ENCODE data around the gene CHSY3. TPM values are rescaled to one million over a fixed set of nuclear protein-coding genes. Genes with fewer than 3 reads are reported as not detected.

The CHSY3 gene
- total and polyA plus RNA-seq, 4 donors = 3.5 to 32.5 (median 14.8) TPM

DNA sequence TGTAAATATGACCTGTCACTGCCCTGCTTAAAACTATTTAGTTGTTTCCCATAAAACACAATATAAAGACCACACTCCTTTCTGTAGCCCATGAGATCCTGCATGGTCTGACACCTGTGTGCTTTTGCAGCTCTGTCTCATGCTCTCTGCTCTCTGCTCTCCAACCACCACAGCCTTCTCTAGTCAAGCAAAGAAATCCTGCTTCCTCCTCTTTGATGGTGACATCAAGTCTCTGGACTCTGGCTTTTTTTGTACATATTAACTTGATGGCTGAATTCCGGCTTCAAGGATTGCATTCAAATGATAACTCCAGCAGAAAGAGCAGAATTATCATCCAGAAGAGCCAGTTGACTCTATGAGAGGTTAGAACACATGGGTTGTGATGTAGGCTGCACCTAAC lies 58.2 kb downstream of the CHSY3 start:
- no peak for ATAC-seq (ENCODE audit: low FRiP score)
- Histone ChIP-seq H3K27me3 (ENCODE audit: control insufficient read depth in 1 of 2, insufficient read depth in 2 of 2, low read length in 1 of 2) (no peaks in the 10 kb centered on the region), H3K4me1 (ENCODE audit: control insufficient read depth in 1 of 2, insufficient read depth in 2 of 2, low read length in 2 of 2) (peaks cover 2 to 10% of the 10 kb centered on the region in 2 donors), H3K4me3 (ENCODE audit: low read length in 2 of 2) (no peak overlapping the region), H3K9me3 (ENCODE audit: control insufficient read depth, low read length) (no peaks in the 10 kb centered on the region), H3K27ac (ENCODE audit: low read depth in 1 of 2, low read length in 2 of 2) (peak overlapping the region; percentile 59), H3K36me3 (ENCODE audit: control insufficient read depth in 1 of 2, insufficient read depth in 2 of 2, low read length in 1 of 2) (no peaks in the 10 kb centered on the region)
- intact Hi-C loops (cut with DNase I) = loop anchor here in 1 of 2 donors (5.0 kb wide), 1 partner anchor 55 kb away; no protein-coding TSS in a partner anchor
- DNase-seq = no peak
- WGBS, 2 donors = 77 to 79% methylated on average over 1 of the region's 1 CpG

DNA sequence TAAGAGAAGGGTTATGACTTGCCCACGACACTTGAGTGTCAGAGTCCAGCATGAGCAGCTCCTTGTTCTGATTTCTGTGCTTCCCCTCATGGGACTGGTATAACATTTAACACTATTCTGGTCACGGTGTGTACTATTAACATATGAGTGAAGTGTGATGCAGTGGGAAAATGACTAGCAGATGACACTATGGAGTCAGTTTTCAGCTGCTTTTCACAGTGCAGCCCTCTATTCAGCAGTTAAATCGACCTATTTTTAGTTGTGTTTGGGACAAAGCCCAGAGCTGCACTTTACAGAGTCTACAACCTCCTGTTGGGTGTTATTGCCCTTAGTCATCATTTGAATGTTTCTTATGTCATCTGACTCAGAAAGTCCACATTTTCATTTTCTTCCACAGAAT lies 59.1 kb downstream of the CHSY3 start:
- WGBS, 2 donors = 5 to 8% methylated on average over 3 of the region's 3 CpGs
- H3K27ac ChIP-seq (ENCODE audit: low read depth in 1 of 2, low read length in 2 of 2) = peak overlapping the region in 1 of 2 donors; percentile 47
- no peaks in the 10 kb centered on the region for H3K9me3 ChIP-seq (ENCODE audit: control insufficient read depth, low read length)
- H3K4me1 ChIP-seq (ENCODE audit: control insufficient read depth in 1 of 2, insufficient read depth in 2 of 2, low read length in 2 of 2) = peaks cover 2 to 10% of the 10 kb centered on the region in 2 donors
- ATAC-seq (ENCODE audit: low FRiP score) (peak; percentile 82), DNase-seq (no peak)
- no peaks in the 10 kb centered on the region for H3K36me3 ChIP-seq (ENCODE audit: control insufficient read depth in 1 of 2, insufficient read depth in 2 of 2, low read length in 1 of 2)
- intact Hi-C loops (cut with DNase I) = loop anchor here in 1 of 2 donors (5.0 kb wide), 1 partner anchor 56 kb away; no protein-coding TSS in a partner anchor
- no peaks in the 10 kb centered on the region for H3K27me3 ChIP-seq (ENCODE audit: control insufficient read depth in 1 of 2, insufficient read depth in 2 of 2, low read length in 1 of 2)
- H3K4me3 ChIP-seq (ENCODE audit: low read length in 2 of 2) = no peak overlapping the region

DNA sequence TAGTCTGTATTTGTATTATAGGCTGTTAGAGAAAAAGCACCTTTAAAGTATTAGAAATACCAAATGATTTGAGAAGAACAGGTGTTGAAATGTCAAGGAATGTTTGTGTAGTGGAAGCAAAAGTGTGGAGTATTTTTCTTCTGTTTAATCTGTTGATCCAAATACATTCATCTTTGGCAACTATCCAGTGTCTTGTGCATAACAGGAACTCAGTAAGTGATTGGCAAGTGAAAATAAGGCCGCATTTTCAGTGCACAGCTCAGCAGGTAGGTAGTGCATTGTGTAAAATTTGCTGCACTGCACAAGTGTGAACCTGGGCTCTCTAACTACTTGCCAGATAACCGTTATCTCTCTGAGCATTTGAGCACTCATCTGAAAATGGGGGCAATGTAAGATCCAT lies 61.8 kb downstream of the CHSY3 start:
- Histone ChIP-seq H3K4me3 (ENCODE audit: low read length in 2 of 2) (no peak overlapping the region), H3K4me1 (ENCODE audit: control insufficient read depth in 1 of 2, insufficient read depth in 2 of 2, low read length in 2 of 2) (peaks cover 2 to 10% of the 10 kb centered on the region in 2 donors), H3K9me3 (ENCODE audit: control insufficient read depth, low read length) (no peaks in the 10 kb centered on the region), H3K36me3 (ENCODE audit: control insufficient read depth in 1 of 2, insufficient read depth in 2 of 2, low read length in 1 of 2) (no peaks in the 10 kb centered on the region), H3K27ac (ENCODE audit: low read depth in 1 of 2, low read length in 2 of 2) (peak overlapping the region in 1 of 2 donors; percentile 25), H3K27me3 (ENCODE audit: control insufficient read depth in 1 of 2, insufficient read depth in 2 of 2, low read length in 1 of 2) (no peaks in the 10 kb centered on the region)
- WGBS, 2 donors = 85 to 87% methylated on average over 2 of the region's 2 CpGs
- DNase-seq = no peak
- intact Hi-C loops (cut with DNase I) = no loop called here
- no peak for ATAC-seq (ENCODE audit: low FRiP score)

DNA sequence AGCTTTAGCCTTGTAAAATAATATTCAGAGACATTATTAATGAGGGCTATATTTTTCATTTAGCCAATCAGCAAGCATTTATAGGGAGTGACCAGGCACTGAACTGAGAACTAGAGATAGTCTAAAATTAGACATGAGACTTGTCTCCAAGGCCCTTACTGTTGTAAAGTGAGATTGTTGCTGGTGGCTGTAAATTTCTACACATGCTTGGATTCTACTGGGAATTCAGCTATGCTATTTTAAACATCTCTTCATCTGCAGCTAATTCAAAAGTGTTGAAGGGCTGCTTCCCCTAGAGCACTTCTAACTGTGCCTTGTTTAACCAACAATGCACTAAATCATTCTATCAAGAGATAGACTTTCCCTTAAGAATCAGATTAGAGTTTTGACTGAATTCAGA lies 67.4 kb downstream of the CHSY3 start:
- intact Hi-C loops (cut with DNase I) = no loop called here
- no peaks in the 10 kb centered on the region for H3K36me3 ChIP-seq (ENCODE audit: control insufficient read depth in 1 of 2, insufficient read depth in 2 of 2, low read length in 1 of 2)
- DNase-seq (no peak), ATAC-seq (ENCODE audit: low FRiP score) (no peak)
- peaks cover 2 to 8% of the 10 kb centered on the region in 2 donors for H3K4me1 ChIP-seq (ENCODE audit: control insufficient read depth in 1 of 2, insufficient read depth in 2 of 2, low read length in 2 of 2)
- H3K27ac ChIP-seq (ENCODE audit: low read depth in 1 of 2, low read length in 2 of 2) = no peak overlapping the region
- no peak overlapping the region for H3K4me3 ChIP-seq (ENCODE audit: low read length in 2 of 2)
- no peaks in the 10 kb centered on the region for H3K27me3 ChIP-seq (ENCODE audit: control insufficient read depth in 1 of 2, insufficient read depth in 2 of 2, low read length in 1 of 2)
- H3K9me3 ChIP-seq (ENCODE audit: control insufficient read depth, low read length) = no peaks in the 10 kb centered on the region

DNA sequence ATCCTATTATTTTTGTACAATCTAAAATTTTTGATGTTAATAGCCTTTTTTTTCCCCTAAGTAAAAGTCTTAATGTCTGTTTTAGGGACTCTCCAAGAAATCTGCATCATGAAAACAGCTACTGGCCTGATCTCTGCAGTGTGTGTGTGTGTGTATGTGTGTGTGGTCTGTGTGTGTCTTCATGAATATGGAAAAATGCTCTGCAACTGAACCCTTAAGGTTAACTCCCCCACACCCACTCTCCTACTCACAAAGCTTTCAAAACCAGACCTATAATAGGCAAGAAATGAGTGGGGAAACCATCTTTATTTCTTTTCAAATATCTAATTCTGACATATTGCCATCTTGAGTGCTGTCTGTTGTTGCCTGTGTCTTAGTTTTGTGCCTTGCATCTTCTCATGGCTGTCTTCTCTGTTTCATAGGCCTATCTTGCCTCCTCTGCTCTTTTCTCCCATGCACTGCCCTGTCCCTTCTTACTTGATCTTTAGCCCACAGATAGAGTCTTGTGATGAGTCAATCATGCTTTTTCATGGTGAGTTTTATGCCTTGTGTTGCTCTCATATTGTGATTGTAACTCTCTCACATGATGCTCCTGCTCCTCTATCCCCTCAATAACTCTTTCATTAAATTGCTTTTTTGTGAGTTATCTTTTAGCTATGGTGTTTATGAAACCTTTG lies 68.3 kb downstream of the CHSY3 start:
- H3K4me3 ChIP-seq (ENCODE audit: low read length in 2 of 2) = no peak overlapping the region
- no peak overlapping the region for H3K27ac ChIP-seq (ENCODE audit: low read depth in 1 of 2, low read length in 2 of 2)
- H3K4me1 ChIP-seq (ENCODE audit: control insufficient read depth in 1 of 2, insufficient read depth in 2 of 2, low read length in 2 of 2) = peaks cover 2 to 8% of the 10 kb centered on the region in 2 donors
- intact Hi-C loops (cut with DNase I) = no loop called here
- H3K36me3 ChIP-seq (ENCODE audit: control insufficient read depth in 1 of 2, insufficient read depth in 2 of 2, low read length in 1 of 2) = no peaks in the 10 kb centered on the region
- H3K27me3 ChIP-seq (ENCODE audit: control insufficient read depth in 1 of 2, insufficient read depth in 2 of 2, low read length in 1 of 2) = no peaks in the 10 kb centered on the region
- DNase-seq = no peak
- ATAC-seq (ENCODE audit: low FRiP score) = no peak
- no peaks in the 10 kb centered on the region for H3K9me3 ChIP-seq (ENCODE audit: control insufficient read depth, low read length)

DNA sequence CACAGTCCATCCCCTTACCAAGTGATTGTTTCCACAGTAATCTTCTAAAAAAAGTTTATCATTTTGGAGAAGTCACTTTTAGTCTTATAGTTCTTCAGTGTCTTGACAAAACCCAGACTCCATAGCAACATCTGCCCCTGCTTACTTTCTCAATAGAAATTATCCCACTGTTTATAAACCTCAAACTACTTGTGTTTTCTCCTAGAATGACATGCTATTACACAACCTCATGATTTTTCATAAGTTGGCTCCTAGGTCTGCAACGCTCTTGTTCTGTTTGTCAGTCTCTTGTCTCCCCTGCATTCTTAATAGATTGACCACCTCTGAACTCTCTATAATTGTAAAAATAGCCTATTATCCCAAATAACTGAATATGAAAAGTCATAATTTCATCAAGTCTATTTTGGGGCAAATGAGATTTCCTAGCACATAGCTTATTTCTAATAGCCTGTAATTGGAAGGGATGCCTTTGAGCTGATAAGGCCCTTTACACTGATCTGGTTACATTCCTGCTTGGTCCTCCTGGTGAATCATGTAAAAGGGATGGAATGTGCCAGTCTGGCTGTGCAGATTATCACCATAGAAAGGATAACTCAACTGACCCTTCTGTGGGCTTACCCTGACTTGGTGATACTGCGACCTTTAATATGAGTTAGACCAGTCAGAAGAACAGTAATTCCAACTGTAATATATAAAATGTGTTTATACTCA lies 69.6 kb downstream of the CHSY3 start:
- no peak overlapping the region for H3K4me3 ChIP-seq (ENCODE audit: low read length in 2 of 2)
- peaks cover 2 to 8% of the 10 kb centered on the region in 2 donors for H3K4me1 ChIP-seq (ENCODE audit: control insufficient read depth in 1 of 2, insufficient read depth in 2 of 2, low read length in 2 of 2)
- ATAC-seq (ENCODE audit: low FRiP score) (no peak), DNase-seq (no peak)
- intact Hi-C loops (cut with DNase I) = no loop called here
- no peaks in the 10 kb centered on the region for H3K27me3 ChIP-seq (ENCODE audit: control insufficient read depth in 1 of 2, insufficient read depth in 2 of 2, low read length in 1 of 2)
- WGBS, 2 donors = 94 to 96% methylated on average over 2 of the region's 2 CpGs
- no peak overlapping the region for H3K27ac ChIP-seq (ENCODE audit: low read depth in 1 of 2, low read length in 2 of 2)
- H3K36me3 ChIP-seq (ENCODE audit: control insufficient read depth in 1 of 2, insufficient read depth in 2 of 2, low read length in 1 of 2) = no peaks in the 10 kb centered on the region
- H3K9me3 ChIP-seq (ENCODE audit: control insufficient read depth, low read length) = no peaks in the 10 kb centered on the region

DNA sequence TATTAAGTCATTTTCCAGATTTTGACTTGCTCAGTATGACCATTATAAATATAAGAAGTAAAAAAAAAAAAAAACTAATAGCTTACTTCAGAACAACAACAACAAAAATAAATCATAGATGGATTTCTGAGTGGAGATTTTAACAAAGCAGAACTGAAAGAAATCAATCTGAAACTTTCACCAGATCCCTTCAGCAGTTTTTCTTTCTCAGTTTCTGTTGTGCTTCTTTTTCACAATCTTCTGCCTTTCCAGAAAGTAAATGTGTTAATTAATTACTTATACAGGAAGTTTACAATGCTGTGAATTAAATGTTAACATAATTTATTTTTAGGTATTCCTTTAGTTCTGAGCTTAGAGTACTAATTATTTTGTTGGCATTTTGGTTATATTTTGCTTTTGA lies 73.5 kb downstream of the CHSY3 start:
- no peak for DNase-seq
- intact Hi-C loops (cut with DNase I) = no loop called here
- Histone ChIP-seq H3K27me3 (ENCODE audit: control insufficient read depth in 1 of 2, insufficient read depth in 2 of 2, low read length in 1 of 2) (no peaks in the 10 kb centered on the region), H3K4me3 (ENCODE audit: low read length in 2 of 2) (no peak overlapping the region), H3K4me1 (ENCODE audit: control insufficient read depth in 1 of 2, insufficient read depth in 2 of 2, low read length in 2 of 2) (peaks cover under 1 to 2% of the 10 kb centered on the region in 2 donors), H3K27ac (ENCODE audit: low read depth in 1 of 2, low read length in 2 of 2) (no peak overlapping the region), H3K9me3 (ENCODE audit: control insufficient read depth, low read length) (no peaks in the 10 kb centered on the region), H3K36me3 (ENCODE audit: control insufficient read depth in 1 of 2, insufficient read depth in 2 of 2, low read length in 1 of 2) (no peaks in the 10 kb centered on the region)
- no peak for ATAC-seq (ENCODE audit: low FRiP score)

DNA sequence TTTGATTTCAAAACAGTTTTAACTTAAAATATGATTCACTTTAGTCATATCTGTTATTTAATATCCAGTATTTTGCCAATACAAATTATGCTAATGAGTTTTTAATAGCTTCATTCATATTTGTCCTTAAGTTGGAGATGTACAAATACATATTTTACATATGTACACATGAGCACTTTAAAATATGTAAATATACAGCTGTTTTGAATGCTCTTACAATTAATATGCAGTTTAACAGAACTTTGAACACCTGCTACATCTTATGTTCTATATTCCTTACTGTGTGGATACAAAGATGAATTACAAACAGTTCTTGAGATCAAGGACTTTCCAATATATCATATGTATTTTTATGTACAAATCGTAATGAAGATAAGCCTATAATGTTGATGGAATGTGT lies 74.0 kb downstream of the CHSY3 start:
- 75% methylated on average over 1 of the region's 1 CpG for whole genome bisulfite sequencing, 2 donors
- no peak for ATAC-seq (ENCODE audit: low FRiP score)
- Histone ChIP-seq H3K9me3 (ENCODE audit: control insufficient read depth, low read length) (no peaks in the 10 kb centered on the region), H3K27ac (ENCODE audit: low read depth in 1 of 2, low read length in 2 of 2) (no peak overlapping the region), H3K4me1 (ENCODE audit: control insufficient read depth in 1 of 2, insufficient read depth in 2 of 2, low read length in 2 of 2) (peaks cover 0 to 2% of the 10 kb centered on the region in 2 donors), H3K27me3 (ENCODE audit: control insufficient read depth in 1 of 2, insufficient read depth in 2 of 2, low read length in 1 of 2) (no peaks in the 10 kb centered on the region), H3K36me3 (ENCODE audit: control insufficient read depth in 1 of 2, insufficient read depth in 2 of 2, low read length in 1 of 2) (no peaks in the 10 kb centered on the region), H3K4me3 (ENCODE audit: low read length in 2 of 2) (no peak overlapping the region)
- intact Hi-C loops (cut with DNase I) = no loop called here
- DNase-seq = no peak

DNA sequence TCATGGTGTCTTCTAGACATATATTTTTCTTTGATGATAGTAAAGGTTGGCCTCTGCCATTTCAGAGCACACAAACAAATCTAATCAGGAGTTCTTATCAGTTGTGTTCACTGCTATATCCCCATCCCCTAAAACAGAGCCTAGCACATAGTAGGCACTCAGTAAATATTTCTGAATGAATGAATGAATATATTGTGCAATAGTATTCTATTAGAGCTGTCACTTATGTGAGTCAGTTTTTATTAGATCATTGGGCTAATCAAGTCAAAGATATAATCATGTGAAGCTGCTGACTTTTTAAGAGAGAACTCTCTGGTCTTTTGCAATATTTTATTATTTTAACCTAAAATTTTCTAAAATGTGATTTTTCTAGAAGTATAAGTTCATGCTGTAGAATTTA lies 84.2 kb downstream of the CHSY3 start:
- Histone ChIP-seq H3K36me3 (ENCODE audit: control insufficient read depth in 1 of 2, insufficient read depth in 2 of 2, low read length in 1 of 2) (no peaks in the 10 kb centered on the region), H3K27ac (ENCODE audit: low read depth in 1 of 2, low read length in 2 of 2) (no peak overlapping the region), H3K27me3 (ENCODE audit: control insufficient read depth in 1 of 2, insufficient read depth in 2 of 2, low read length in 1 of 2) (no peaks in the 10 kb centered on the region), H3K4me3 (ENCODE audit: low read length in 2 of 2) (no peak overlapping the region), H3K9me3 (ENCODE audit: control insufficient read depth, low read length) (no peaks in the 10 kb centered on the region), H3K4me1 (ENCODE audit: control insufficient read depth in 1 of 2, insufficient read depth in 2 of 2, low read length in 2 of 2) (peaks cover 0 to 2% of the 10 kb centered on the region in 2 donors)
- intact Hi-C loops (cut with DNase I) = no loop called here
- ATAC-seq (ENCODE audit: low FRiP score) (no peak), DNase-seq (no peak)

Measured in aorta (tissue), 5 donors.